ENCODE data around the gene IL9. TPM values are rescaled to one million over a fixed set of nuclear protein-coding genes. Genes with fewer than 3 reads are reported as not detected.
"Not testable (repeated sequence)": the region's sequence is repeated elsewhere in the genome, so short reads cannot be mapped to it uniquely, and the experiment has no call there.

Gene IL9
- total RNA-seq, 2 donors from 2014 or later: not detected

GRCh38 chr5:135859641-135860040 is 36.0 kb downstream of the IL9 start:
- intact Hi-C loops (cut with DNase I): no loop called here
- H3K4me3 ChIP-seq: no peak overlapping the region
- H3K9me3 ChIP-seq: no peaks in the 10 kb centered on the region
- H3K36me3 ChIP-seq: no peaks in the 10 kb centered on the region
- H3K9ac ChIP-seq (ENCODE audit: low read depth in 2 of 2, low read length in 2 of 2): no peak overlapping the region
- no peak overlapping the region for H3K27ac ChIP-seq
- TF ChIP-seq CTCF (IDR thresholded peaks at IDR 0.05): no peak
- no peak for DNase-seq
- H3K4me1 ChIP-seq: no peaks in the 10 kb centered on the region
- H3K27me3 ChIP-seq: no peaks in the 10 kb centered on the region

GRCh38 chr5:135859186-135859585 is 36.5 kb downstream of the IL9 start:
- intact Hi-C loops (cut with DNase I): not testable (repeated sequence)

GRCh38 chr5:135857630-135858311 is 37.9 kb downstream of the IL9 start:
- Histone ChIP-seq H3K4me3 (no peak overlapping the region), H3K36me3 (no peaks in the 10 kb centered on the region), H3K27me3 (no peaks in the 10 kb centered on the region), H3K4me1 (no peaks in the 10 kb centered on the region), H3K9me3 (no peaks in the 10 kb centered on the region), H3K9ac (ENCODE audit: low read depth in 2 of 2, low read length in 2 of 2) (no peak overlapping the region), H3K27ac (no peak overlapping the region)
- DNase-seq: no peak
- TF ChIP-seq CTCF (IDR thresholded peaks at IDR 0.05): no peak
- intact Hi-C loops (cut with DNase I): no loop called here

More at GRCh38 chr5:135859186-135859585, 36.5 kb downstream of the IL9 start:
- H3K27ac ChIP-seq; H3K9me3 ChIP-seq; H3K27me3 ChIP-seq; H3K4me3 ChIP-seq; H3K36me3 ChIP-seq; H3K9ac ChIP-seq (ENCODE audit: low read depth in 2 of 2, low read length in 2 of 2); DNase-seq; H3K4me1 ChIP-seq: not testable (repeated sequence)

- no peaks in the 10 kb centered on the region for H3K27me3 ChIP-seq
- intact Hi-C loops (cut with DNase I): no loop called here
- no peak for TF ChIP-seq CTCF (IDR thresholded peaks at IDR 0.05)
- H3K9ac ChIP-seq (ENCODE audit: low read depth in 2 of 2, low read length in 2 of 2): no peak overlapping the region
- H3K36me3 ChIP-seq: no peaks in the 10 kb centered on the region
- H3K4me1 ChIP-seq: no peaks in the 10 kb centered on the region
- no peaks in the 10 kb centered on the region for H3K9me3 ChIP-seq
- no peak overlapping the region for H3K27ac ChIP-seq
- H3K4me3 ChIP-seq: no peak overlapping the region
- DNase-seq: no peak
These were observed 43.5 kb downstream of the IL9 start for GRCh38 chr5:135851915-135852845.

- Histone ChIP-seq H3K27ac (no peak overlapping the region), H3K36me3 (no peaks in the 10 kb centered on the region), H3K9me3 (no peaks in the 10 kb centered on the region), H3K27me3 (no peaks in the 10 kb centered on the region), H3K4me1 (no peaks in the 10 kb centered on the region), H3K4me3 (no peak overlapping the region), H3K9ac (ENCODE audit: low read depth in 2 of 2, low read length in 2 of 2) (no peak overlapping the region)
- intact Hi-C loops (cut with DNase I): no loop called here
- no peak for DNase-seq
- TF ChIP-seq CTCF (IDR thresholded peaks at IDR 0.05): no peak
These were observed 44.3 kb downstream of the IL9 start for GRCh38 chr5:135851186-135851914.
